Loucy (cell line): ENCODE results near the gene NAA25.

ENCODE experiments used
- EZH2phosphoT487 ChIP-seq: fragments of 200-600 bp; IDR thresholded peaks from 2 replicates; pipeline ENCODE4 v1.6.1; 2018; ENCODE audit warnings: antibody characterized with exemption, mild to moderate bottlenecking, moderate library complexity, borderline replicate concordance
- TF ChIP-seq, protein P1 (sequence below): fragments of 200-600 bp; sonication (generic); conservative IDR thresholded peaks from 2 replicates; pipeline ENCODE4 v1.5.1; 2014; ENCODE audit warnings: mild to moderate bottlenecking, antibody characterized with exemption, low read length

DNA sequence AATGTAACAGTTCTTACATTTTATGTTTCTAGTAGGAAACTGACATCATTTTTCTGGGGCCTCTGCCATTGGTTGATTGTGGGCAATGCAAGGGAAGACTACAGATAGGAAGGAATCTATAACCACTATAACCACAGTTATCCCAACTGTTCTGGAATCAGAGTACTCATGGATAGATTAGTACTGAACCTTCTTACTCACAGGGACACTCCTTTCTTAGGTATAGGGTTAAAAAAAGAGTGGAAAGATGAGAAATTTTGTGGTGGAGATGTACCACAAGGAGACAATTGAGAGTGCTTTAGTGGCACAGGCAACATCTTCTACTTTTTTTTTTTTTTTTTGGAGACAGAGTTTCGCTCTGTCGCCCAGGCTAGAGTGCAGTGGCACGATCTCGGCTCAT, 116.6 kb downstream of the NAA25 start:
- TF ChIP-seq, protein P1, sequence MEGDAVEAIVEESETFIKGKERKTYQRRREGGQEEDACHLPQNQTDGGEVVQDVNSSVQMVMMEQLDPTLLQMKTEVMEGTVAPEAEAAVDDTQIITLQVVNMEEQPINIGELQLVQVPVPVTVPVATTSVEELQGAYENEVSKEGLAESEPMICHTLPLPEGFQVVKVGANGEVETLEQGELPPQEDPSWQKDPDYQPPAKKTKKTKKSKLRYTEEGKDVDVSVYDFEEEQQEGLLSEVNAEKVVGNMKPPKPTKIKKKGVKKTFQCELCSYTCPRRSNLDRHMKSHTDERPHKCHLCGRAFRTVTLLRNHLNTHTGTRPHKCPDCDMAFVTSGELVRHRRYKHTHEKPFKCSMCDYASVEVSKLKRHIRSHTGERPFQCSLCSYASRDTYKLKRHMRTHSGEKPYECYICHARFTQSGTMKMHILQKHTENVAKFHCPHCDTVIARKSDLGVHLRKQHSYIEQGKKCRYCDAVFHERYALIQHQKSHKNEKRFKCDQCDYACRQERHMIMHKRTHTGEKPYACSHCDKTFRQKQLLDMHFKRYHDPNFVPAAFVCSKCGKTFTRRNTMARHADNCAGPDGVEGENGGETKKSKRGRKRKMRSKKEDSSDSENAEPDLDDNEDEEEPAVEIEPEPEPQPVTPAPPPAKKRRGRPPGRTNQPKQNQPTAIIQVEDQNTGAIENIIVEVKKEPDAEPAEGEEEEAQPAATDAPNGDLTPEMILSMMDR: no peak
- no peak for TF ChIP-seq EZH2phosphoT487
